Hepatocyte (in vitro differentiated cells): ENCODE data around the gene TRRAP. TPM values are rescaled to one million over a fixed set of nuclear protein-coding genes. Genes with fewer than 3 reads are reported as not detected.

Experiments used
- DNase-seq: peaks from one replicate; pipeline ENCODE4 v3.0.0-alpha.2; 2016; ENCODE audit warnings: low spot score
- H2AFZ ChIP-seq: fragments of 200-600 bp; sonication (generic); 2 replicates; pipeline ENCODE4 v1.6.0; 2016; ENCODE audit warnings: antibody characterized with exemption, mild to moderate bottlenecking
- H3K27ac ChIP-seq: fragments of 200-600 bp; sonication (generic); 2 replicates; pipeline ENCODE4 v1.5.1; 2016; ENCODE audit warnings: mild to moderate bottlenecking
- H3K27me3 ChIP-seq: fragments of 200-600 bp; sonication (generic); 2 replicates; pipeline ENCODE4 v1.6.1; 2016
- H3K36me3 ChIP-seq: fragments of 200-600 bp; sonication (generic); replicated peaks from 2 replicates; pipeline ENCODE4 v1.5.1; 2016; ENCODE audit warnings: low read depth; ENCODE audit not compliant: insufficient read depth
- H3K4me1 ChIP-seq: fragments of 200-600 bp; sonication (generic); 2 replicates; pipeline ENCODE4 v1.5.1; 2016; ENCODE audit warnings: mild to moderate bottlenecking, moderate library complexity; ENCODE audit not compliant: insufficient read depth
- H3K4me2 ChIP-seq: fragments of 200-600 bp; sonication (generic); 2 replicates; pipeline ENCODE4 v1.6.0; 2016
- H3K4me3 ChIP-seq: fragments of 200-600 bp; sonication (generic); 2 replicates; pipeline ENCODE4 v1.5.1; 2016; ENCODE audit warnings: mild to moderate bottlenecking
- H3K79me2 ChIP-seq: fragments of 200-600 bp; sonication (generic); 2 replicates; pipeline ENCODE4 v1.6.0; 2017; ENCODE audit warnings: mild to moderate bottlenecking
- H3K9me2 ChIP-seq: fragments of 200-600 bp; sonication (generic); replicated peaks from 2 replicates; pipeline ENCODE4 v1.6.0; 2017; ENCODE audit warnings: mild to moderate bottlenecking; ENCODE audit not compliant: insufficient read depth
- H3K9me3 ChIP-seq: fragments of 200-600 bp; sonication (generic); 2 replicates; pipeline ENCODE4 v1.5.1; 2016; ENCODE audit warnings: low read depth, mild to moderate bottlenecking
- H4K20me1 ChIP-seq: fragments of 200-600 bp; sonication (generic); 2 replicates; pipeline ENCODE4 v1.6.0; 2016; ENCODE audit warnings: mild to moderate bottlenecking; ENCODE audit not compliant: insufficient read depth, poor library complexity, severe bottlenecking
- CTCF ChIP-seq: fragments of 200-600 bp; sonication (generic); IDR thresholded peaks from 2 replicates; pipeline ENCODE4 v1.5.1; 2016; ENCODE audit warnings: antibody characterized with exemption, mild to moderate bottlenecking; ENCODE audit not compliant: poor library complexity
- EZH2 ChIP-seq: fragments of 200-600 bp; sonication (generic); IDR thresholded peaks from 2 replicates; pipeline ENCODE4 v1.6.1; 2016; ENCODE audit warnings: antibody characterized with exemption, mild to moderate bottlenecking, borderline replicate concordance
- EZH2phosphoT487 ChIP-seq: fragments of 200-600 bp; sonication (generic); IDR thresholded peaks from one replicate; pipeline ENCODE4 v1.6.1; 2018; ENCODE audit warnings: antibody characterized with exemption, mild to moderate bottlenecking, low read depth, moderate library complexity; ENCODE audit not compliant: unreplicated experiment, severe bottlenecking
- WGBS: methylation state at CpG from one replicate; pipeline ENCODE4 v1.1.6; 2016; ENCODE audit warnings: low lambda C conversion rate; ENCODE audit errors: missing lambda C conversion rate; 5-methylcytosine and 5-hydroxymethylcytosine counted together
- polyA plus RNA-seq: library from polyadenylated mRNA; unstranded; fragments of >200 nt; fragmentation: Nextera tagmentation; extraction: Ambion mirVana; gene quantifications from 2 replicates; pipeline ENCODE4 v1.2.1, GENCODE V29; 2016
- total RNA-seq: library from RNA; depleted of rRNA; stranded (reverse); fragments of >200 nt; gene quantifications from 2 replicates; pipeline ENCODE4 v1.2.3, GENCODE V29; 2014

Gene TRRAP
- total and polyA plus RNA-seq, 2 experiments from 2014 or later = 6.1 to 25.1 TPM

GRCh38 chr7:99004216-99004615 lies 125.9 kb downstream of the TRRAP start:
- Histone ChIP-seq H3K27me3 (no peaks in the 10 kb centered on the region), H3K4me2 (no peak overlapping the region), H2AFZ (no peak overlapping the region), H3K79me2 (no peaks in the 10 kb centered on the region), H4K20me1 (no peaks in the 10 kb centered on the region), H3K4me1 (no peaks in the 10 kb centered on the region), H3K9me3 (no peaks in the 10 kb centered on the region), H3K27ac (no peak overlapping the region), H3K36me3 (no peaks in the 10 kb centered on the region), H3K4me3 (no peak overlapping the region), H3K9me2 (no peaks in the 10 kb centered on the region)
- no peak for TF ChIP-seq EZH2phosphoT487
- WGBS = 90% methylated on average over 8 of the region's 8 CpGs
- no peak for DNase-seq

GRCh38 chr7:99004781-99005500 lies 126.6 kb downstream of the TRRAP start:
- Histone ChIP-seq H4K20me1 (no peaks in the 10 kb centered on the region), H2AFZ (no peak overlapping the region), H3K4me2 (no peak overlapping the region), H3K4me3 (no peak overlapping the region), H3K9me2 (no peaks in the 10 kb centered on the region), H3K36me3 (no peaks in the 10 kb centered on the region), H3K4me1 (no peaks in the 10 kb centered on the region), H3K79me2 (no peaks in the 10 kb centered on the region), H3K27ac (no peak overlapping the region), H3K27me3 (no peaks in the 10 kb centered on the region), H3K9me3 (no peaks in the 10 kb centered on the region)
- DNase-seq = no peak
- no peak for TF ChIP-seq EZH2phosphoT487
- no peak for TF ChIP-seq EZH2
- TF ChIP-seq CTCF = no peak
- 98% methylated on average over 26 of the region's 26 CpGs for WGBS

GRCh38 chr7:99005776-99006175 lies 127.4 kb downstream of the TRRAP start:
- H3K4me2 ChIP-seq = no peak overlapping the region
- no peak overlapping the region for H3K27ac ChIP-seq
- no peak overlapping the region for H3K4me3 ChIP-seq
- H3K4me1 ChIP-seq = no peaks in the 10 kb centered on the region
- H3K9me2 ChIP-seq = no peaks in the 10 kb centered on the region
- H3K27me3 ChIP-seq = no peaks in the 10 kb centered on the region
- WGBS = 97% methylated on average over 15 of the region's 15 CpGs
- H3K79me2 ChIP-seq = no peaks in the 10 kb centered on the region
- H3K9me3 ChIP-seq = no peaks in the 10 kb centered on the region
- H3K36me3 ChIP-seq = no peaks in the 10 kb centered on the region
- no peaks in the 10 kb centered on the region for H4K20me1 ChIP-seq
- TF ChIP-seq EZH2 (no peak), EZH2phosphoT487 (no peak), CTCF (no peak)
- no peak overlapping the region for H2AFZ ChIP-seq
- no peak for DNase-seq

GRCh38 chr7:99006739-99007424 lies 128.6 kb downstream of the TRRAP start:
- no peak for TF ChIP-seq EZH2
- no peak for TF ChIP-seq CTCF
- no peak for TF ChIP-seq EZH2phosphoT487
- no peaks in the 10 kb centered on the region for H3K9me2 ChIP-seq
- no peak overlapping the region for H3K27ac ChIP-seq
- no peaks in the 10 kb centered on the region for H3K36me3 ChIP-seq
- WGBS = 97% methylated on average over 11 of the region's 11 CpGs
- H3K4me1 ChIP-seq = no peaks in the 10 kb centered on the region
- no peaks in the 10 kb centered on the region for H3K27me3 ChIP-seq
- H3K4me3 ChIP-seq = no peak overlapping the region
- no peaks in the 10 kb centered on the region for H4K20me1 ChIP-seq
- H2AFZ ChIP-seq = no peak overlapping the region
- no peaks in the 10 kb centered on the region for H3K79me2 ChIP-seq
- no peaks in the 10 kb centered on the region for H3K9me3 ChIP-seq
- no peak overlapping the region for H3K4me2 ChIP-seq
- no peak for DNase-seq
